ENCODE measurements around the gene PTGIS. TPM values are rescaled to one million over a fixed set of nuclear protein-coding genes. Genes with fewer than 3 reads are reported as not detected.

PTGIS gene
- total RNA-seq, 2 experiments from 2014 or later = 0.21 to 0.43 TPM

DNA sequence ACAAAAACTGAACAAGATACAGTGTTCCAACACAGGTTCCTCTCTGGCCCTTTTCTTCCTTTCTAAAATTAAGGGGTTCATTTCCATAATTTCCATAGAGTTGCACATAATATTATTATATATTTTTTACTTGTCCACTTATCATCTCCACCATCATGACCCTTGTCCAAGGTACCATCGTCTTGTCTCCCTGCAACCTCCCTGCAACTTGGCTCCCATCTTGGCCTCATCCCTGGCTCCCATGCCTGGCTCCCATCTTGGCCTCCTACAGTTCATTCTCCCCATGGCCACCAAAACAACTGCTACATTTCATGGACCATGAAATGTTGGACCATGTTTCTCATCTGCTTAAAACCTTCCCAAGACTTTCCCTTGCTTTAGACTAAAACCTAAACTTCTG is 82.4 kb downstream of the PTGIS start:
- Mint-ChIP-seq H3K27me3 (peaks cover 58% of the 10 kb centered on the region), H3K4me3 (no peak overlapping the region), H3K4me1 (peaks cover 6% of the 10 kb centered on the region), H3K27ac (no peak overlapping the region), H3K9me3 (ENCODE audit: low read depth) (peaks cover 4% of the 10 kb centered on the region), H3K36me3 (ENCODE audit: low read depth) (no peaks in the 10 kb centered on the region)
- ATAC-seq (no peak), DNase-seq (no peak)
- POLR2A ChIA-PET = no interaction called here
- CTCF ChIA-PET = interaction anchor here (0.6 to 3.3 kb wide), 4 partner anchors 21 to 150 kb away, joined by 3 to 22 read pairs (median 4); no protein-coding TSS in a partner anchor
- intact Hi-C loops (cut with DNase I, micrococcal nuclease) = loop anchor here in 1 of 2 experiments (2.0 kb wide), 1 partner anchor 49 kb away; no protein-coding TSS in a partner anchor

DNA sequence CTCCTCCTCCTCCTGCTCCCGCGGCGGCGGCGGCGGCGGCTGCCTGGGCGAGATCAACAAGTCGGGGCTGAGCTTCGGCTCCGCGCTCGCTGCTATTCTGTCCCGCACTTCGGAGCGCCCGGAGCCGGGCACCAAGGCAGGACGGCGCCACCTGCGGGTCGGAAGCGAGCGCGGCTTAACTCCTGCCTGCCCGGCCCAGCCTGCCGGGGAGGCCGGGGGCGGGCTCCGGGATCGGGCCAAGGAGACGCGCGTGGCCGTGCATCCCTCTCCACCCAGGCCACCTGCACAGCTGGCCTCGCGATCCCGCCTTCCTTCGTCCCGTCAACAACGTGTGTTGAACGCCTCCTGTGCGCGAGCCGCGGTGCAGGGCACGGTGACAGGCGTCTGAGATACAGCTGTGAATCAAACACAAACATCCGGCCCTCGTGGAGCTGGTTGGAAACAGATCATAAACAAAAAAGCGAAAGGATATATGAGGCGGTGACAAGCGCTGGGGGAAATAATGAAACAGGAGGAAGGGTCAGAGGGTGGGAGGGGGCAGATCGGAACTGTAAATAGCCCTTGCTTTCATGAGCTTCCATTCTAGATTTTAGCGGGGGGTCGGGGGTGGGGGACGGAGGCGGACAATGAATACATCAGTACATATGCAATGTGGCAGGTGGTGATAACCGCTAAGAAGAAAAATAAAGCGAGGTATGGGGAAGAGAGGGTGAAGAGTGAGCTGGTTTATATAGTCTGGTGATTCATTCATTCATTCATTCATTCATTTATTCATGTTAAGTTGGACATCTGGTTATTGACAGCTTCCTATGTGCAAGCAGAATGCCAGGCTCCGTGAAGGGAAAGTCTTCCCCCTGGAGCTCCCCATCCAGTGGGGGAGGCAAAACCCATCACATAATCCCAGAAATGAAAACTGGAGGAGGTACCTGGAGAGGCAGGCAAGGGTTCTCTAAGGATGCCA is 83.5 kb downstream of the PTGIS start:
- CTCF ChIA-PET = interaction anchor here (0.6 to 3.3 kb wide), 21 partner anchors 10 to 432 kb away, joined by 3 to 22 read pairs (median 4); no protein-coding TSS in a partner anchor
- peaks cover 53% of the 10 kb centered on the region for H3K27me3 Mint-ChIP-seq
- peak overlapping the region; percentile 14 for H3K27ac Mint-ChIP-seq
- ATAC-seq (peak; percentile 95), DNase-seq (peak; percentile 87)
- no peaks in the 10 kb centered on the region for H3K36me3 Mint-ChIP-seq (ENCODE audit: low read depth)
- POLR2A ChIA-PET = interaction anchor here (0.6 kb wide), 1 partner anchor 26 kb away, joined by 4 read pairs; no protein-coding TSS in a partner anchor
- peak overlapping the region; percentile 69 for H3K4me3 Mint-ChIP-seq
- peaks cover 6% of the 10 kb centered on the region for H3K4me1 Mint-ChIP-seq
- intact Hi-C loops (cut with DNase I, micrococcal nuclease) = loop anchor here (1.0 to 5.0 kb wide), 6 partner anchors 48 to 150 kb away; no protein-coding TSS in a partner anchor
- no peaks in the 10 kb centered on the region for H3K9me3 Mint-ChIP-seq (ENCODE audit: low read depth)

DNA sequence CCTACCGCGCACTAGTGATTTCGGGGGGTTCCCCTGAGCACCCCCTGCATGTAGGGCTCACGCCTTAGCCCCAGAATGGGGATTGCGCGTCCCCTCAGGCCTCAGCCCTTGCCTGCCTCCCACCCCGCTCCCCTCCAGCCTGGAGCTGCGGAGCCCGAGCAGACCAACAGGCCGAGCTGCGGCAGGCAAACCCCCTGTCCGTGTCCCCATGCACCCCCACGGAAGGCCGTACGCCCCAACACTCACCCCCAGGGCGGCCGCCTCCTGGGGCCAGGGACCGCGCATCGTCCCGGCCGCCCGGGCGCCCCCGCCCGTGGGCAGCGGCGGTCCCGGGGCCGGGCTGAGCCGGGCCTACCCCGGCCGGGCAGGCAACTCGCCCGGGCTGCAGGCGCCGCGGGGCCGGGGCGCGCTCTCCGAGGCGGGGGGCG is 84.2 kb downstream of the PTGIS start:
- Mint-ChIP-seq H3K36me3 (ENCODE audit: low read depth) (no peaks in the 10 kb centered on the region), H3K9me3 (ENCODE audit: low read depth) (no peaks in the 10 kb centered on the region), H3K27me3 (peaks cover 54% of the 10 kb centered on the region), H3K4me3 (no peak overlapping the region), H3K4me1 (peaks cover 6% of the 10 kb centered on the region), H3K27ac (no peak overlapping the region)
- ChIA-PET POLR2A (no interaction called here), CTCF (interaction anchor here (0.6 to 3.3 kb wide), 13 partner anchors 10 to 433 kb away, joined by 3 to 22 read pairs (median 5); no protein-coding TSS in a partner anchor)
- intact Hi-C loops (cut with DNase I, micrococcal nuclease) = loop anchor here (1.0 to 5.0 kb wide), 6 partner anchors 49 to 149 kb away; no protein-coding TSS in a partner anchor
- DNase-seq (no peak), ATAC-seq (no peak)

DNA sequence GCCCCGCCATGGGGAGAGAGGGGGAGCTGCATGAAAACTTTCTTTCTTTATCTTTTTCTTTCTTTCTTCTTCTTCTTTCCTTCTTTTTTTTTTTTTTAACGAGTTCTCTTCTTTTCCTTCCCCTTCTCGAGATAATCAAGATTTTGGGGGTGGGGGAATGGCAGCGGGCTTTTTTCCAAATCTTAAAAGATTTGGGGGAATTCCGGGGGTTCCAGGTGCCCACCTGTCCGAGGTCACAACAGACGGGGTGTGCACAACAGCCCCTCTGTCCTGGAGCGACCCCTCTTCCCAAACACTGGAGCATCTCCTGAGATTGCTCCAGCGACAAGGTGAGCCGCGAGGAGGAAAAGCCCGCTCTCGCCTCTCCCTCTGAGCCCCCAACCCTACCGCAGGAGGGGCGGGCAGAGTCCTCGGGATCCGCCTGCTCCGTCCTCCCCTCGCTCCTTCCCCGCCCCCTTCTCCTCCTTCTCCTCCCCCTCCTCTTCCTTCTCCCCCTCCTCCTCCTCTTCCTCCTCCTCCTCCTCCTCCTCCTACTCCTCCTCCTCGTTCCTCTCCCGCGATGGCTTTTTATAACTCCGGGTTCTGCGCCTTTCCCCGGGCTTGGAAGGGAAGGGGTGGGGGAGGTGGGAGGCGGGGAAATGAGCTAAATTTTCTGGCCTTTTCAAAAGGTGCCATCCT is 84.8 kb downstream of the PTGIS start:
- intact Hi-C loops (cut with DNase I, micrococcal nuclease) = loop anchor here (5.0 kb wide), 3 partner anchors 49 to 124 kb away; no protein-coding TSS in a partner anchor
- Mint-ChIP-seq H3K27me3 (peaks cover 51% of the 10 kb centered on the region), H3K9me3 (ENCODE audit: low read depth) (no peaks in the 10 kb centered on the region), H3K4me1 (peaks cover 6% of the 10 kb centered on the region), H3K4me3 (no peak overlapping the region), H3K27ac (no peak overlapping the region), H3K36me3 (ENCODE audit: low read depth) (no peaks in the 10 kb centered on the region)
- ATAC-seq (no peak), DNase-seq (no peak)
- ChIA-PET POLR2A (no interaction called here), CTCF (interaction anchor here (1.2 to 3.3 kb wide), 5 partner anchors 10 to 148 kb away, joined by 4 to 22 read pairs (median 7); no protein-coding TSS in a partner anchor)

DNA sequence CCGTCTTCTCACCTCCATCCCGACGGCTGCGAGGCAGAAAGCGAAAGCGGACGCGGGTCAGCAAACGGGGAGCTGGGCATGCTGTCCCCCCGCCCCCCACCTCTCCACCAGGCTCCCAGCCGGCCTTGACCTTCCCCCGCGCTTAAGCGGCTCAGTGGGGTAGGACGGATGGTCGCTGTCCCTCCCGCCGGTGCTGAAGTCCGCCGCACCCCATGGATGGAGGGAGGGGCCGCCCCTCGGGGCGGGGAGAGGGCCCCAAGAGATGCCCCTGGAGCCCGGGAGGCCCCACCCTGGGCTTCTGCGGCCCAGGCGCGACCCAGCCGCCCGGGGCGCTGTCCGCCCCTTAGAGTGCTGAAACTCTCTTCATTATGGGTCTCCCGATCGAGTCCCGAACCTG is 85.3 kb downstream of the PTGIS start, which contains the start of gene KCNB1:
Gene KCNB1 (minus strand): TSS at position 48 of the 397 bp plus-strand sequence. CDS start 188 bp downstream, outside the sequence.
- no peaks in the 10 kb centered on the region for H3K9me3 Mint-ChIP-seq (ENCODE audit: low read depth)
- POLR2A ChIA-PET = no interaction called here
- no peaks in the 10 kb centered on the region for H3K36me3 Mint-ChIP-seq (ENCODE audit: low read depth)
- H3K27ac Mint-ChIP-seq = no peak within 1 kb of the TSS
- H3K4me1 Mint-ChIP-seq = peaks cover 6% of the 10 kb centered on the region
- DNase-seq = peak; percentile 69
- CTCF ChIA-PET = no interaction called here
- peak; percentile 47 for ATAC-seq
- H3K27me3 Mint-ChIP-seq = peaks cover 50% of the 10 kb centered on the region
- H3K4me3 Mint-ChIP-seq = no peak within 1 kb of the TSS
- intact Hi-C loops (cut with DNase I, micrococcal nuclease) = loop anchor here (5.0 kb wide), 3 partner anchors 50 to 125 kb away; no protein-coding TSS in a partner anchor

DNA sequence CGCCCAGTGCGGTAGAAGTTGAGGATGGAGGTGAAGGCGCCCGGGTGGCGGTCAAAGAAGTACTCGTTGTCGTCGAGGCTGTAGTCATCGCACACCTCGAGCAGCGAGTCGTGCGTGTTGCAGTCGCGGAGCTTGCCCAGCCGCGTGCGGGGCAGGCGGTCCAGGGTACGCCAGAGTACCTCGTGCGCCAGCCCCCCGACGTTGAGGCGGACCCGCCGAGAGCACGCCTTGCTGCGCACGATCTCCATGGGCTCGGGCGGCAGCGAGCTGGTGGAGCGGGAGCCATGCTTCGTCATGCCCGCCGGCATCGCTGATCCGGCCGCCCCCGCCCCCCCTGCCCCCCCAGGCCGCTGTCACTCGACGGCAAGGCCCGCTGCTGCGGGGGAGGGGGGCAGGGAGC is 85.8 kb downstream of the PTGIS start:
- Mint-ChIP-seq H3K36me3 (ENCODE audit: low read depth) (no peaks in the 10 kb centered on the region), H3K4me3 (no peak overlapping the region), H3K27me3 (peaks cover 49% of the 10 kb centered on the region), H3K4me1 (peaks cover 6% of the 10 kb centered on the region), H3K9me3 (ENCODE audit: low read depth) (no peaks in the 10 kb centered on the region), H3K27ac (no peak overlapping the region)
- POLR2A ChIA-PET = no interaction called here
- ATAC-seq = no peak
- no peak for DNase-seq
- intact Hi-C loops (cut with DNase I, micrococcal nuclease) = loop anchor here (5.0 kb wide), 3 partner anchors 50 to 125 kb away; no protein-coding TSS in a partner anchor
- CTCF ChIA-PET = no interaction called here

DNA sequence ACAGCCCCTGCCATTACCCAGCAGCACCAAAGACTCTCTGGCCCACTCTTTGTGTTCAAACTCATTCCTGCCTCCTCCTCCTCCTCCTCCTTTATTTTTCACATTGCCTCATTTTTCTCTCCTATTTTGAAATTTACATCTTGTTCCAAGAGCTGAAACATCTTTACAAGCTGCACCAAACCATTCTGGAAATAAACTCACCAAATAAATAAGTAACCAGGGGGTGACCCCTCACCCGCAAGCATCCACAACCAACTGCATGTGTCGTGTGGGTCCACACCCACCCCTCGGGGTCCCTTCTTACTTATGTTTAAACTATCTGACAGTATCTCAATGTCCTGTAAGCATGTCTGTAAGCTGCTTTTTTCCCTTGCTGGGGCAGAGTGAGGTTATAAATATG is 86.8 kb downstream of the PTGIS start:
- no peak overlapping the region for H3K4me3 Mint-ChIP-seq
- intact Hi-C loops (cut with DNase I, micrococcal nuclease) = loop anchor here (5.0 kb wide), 3 partner anchors 51 to 126 kb away; no protein-coding TSS in a partner anchor
- ATAC-seq (no peak), DNase-seq (no peak)
- H3K27ac Mint-ChIP-seq = no peak overlapping the region
- H3K9me3 Mint-ChIP-seq (ENCODE audit: low read depth) = no peaks in the 10 kb centered on the region
- CTCF ChIA-PET = interaction anchor here (1.2 kb wide), 1 partner anchor 44 kb away, joined by 4 read pairs; no protein-coding TSS in a partner anchor
- no peaks in the 10 kb centered on the region for H3K36me3 Mint-ChIP-seq (ENCODE audit: low read depth)
- POLR2A ChIA-PET = no interaction called here
- peaks cover 43% of the 10 kb centered on the region for H3K27me3 Mint-ChIP-seq
- peaks cover 6% of the 10 kb centered on the region for H3K4me1 Mint-ChIP-seq

DNA sequence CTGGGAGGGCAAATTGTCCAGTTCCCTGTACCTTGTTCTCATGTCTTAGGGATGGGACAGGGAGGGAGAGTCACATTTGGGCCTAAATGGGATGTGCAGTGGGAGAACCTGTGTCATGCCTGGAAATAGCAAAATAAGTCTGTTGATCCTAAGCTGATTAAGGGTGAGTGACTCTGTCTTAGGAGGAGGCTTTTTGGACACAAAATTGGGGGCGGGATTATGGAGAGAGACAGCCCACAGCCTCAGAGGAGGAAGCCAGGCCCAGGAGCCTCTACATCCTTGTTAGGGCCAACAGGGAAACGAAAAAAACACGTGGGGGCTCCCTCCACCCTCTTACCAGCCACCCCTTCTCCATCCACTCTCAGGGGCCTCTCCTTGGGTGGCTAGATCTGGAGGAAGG is 87.7 kb downstream of the PTGIS start:
- Mint-ChIP-seq H3K4me3 (no peak overlapping the region), H3K4me1 (peaks cover 6% of the 10 kb centered on the region), H3K27me3 (peaks cover 36% of the 10 kb centered on the region), H3K36me3 (ENCODE audit: low read depth) (no peaks in the 10 kb centered on the region), H3K9me3 (ENCODE audit: low read depth) (no peaks in the 10 kb centered on the region), H3K27ac (no peak overlapping the region)
- intact Hi-C loops (cut with DNase I, micrococcal nuclease) = loop anchor here (5.0 kb wide), 3 partner anchors 52 to 127 kb away; no protein-coding TSS in a partner anchor
- DNase-seq (no peak), ATAC-seq (no peak)
- ChIA-PET CTCF (no interaction called here), POLR2A (no interaction called here)

DNA sequence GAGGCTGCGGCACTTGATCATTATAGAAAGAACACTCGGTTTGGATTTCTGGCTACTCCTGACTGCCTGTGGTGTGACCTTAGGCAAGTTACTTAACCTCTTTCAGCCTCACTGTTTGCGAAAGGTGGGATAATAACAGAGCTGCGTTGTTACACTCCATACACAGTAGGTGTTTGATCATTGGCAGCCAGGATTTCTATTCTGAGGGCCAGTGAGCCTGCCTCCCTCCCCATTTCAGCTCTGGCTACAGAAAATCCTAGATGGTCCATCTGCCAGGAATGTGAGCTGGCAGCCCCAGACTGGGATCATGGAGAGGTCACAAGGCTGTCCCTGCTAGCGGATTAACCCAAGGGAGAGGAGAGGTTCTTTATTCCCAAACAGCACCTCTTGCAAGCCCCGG is 88.2 kb downstream of the PTGIS start:
- Mint-ChIP-seq H3K9me3 (ENCODE audit: low read depth) (no peaks in the 10 kb centered on the region), H3K36me3 (ENCODE audit: low read depth) (no peaks in the 10 kb centered on the region), H3K27me3 (peaks cover 39% of the 10 kb centered on the region), H3K4me1 (peaks cover 6% of the 10 kb centered on the region), H3K4me3 (no peak overlapping the region), H3K27ac (no peak overlapping the region)
- POLR2A ChIA-PET = no interaction called here
- CTCF ChIA-PET = no interaction called here
- ATAC-seq (no peak), DNase-seq (no peak)
- intact Hi-C loops (cut with DNase I, micrococcal nuclease) = loop anchor here (5.0 kb wide), 3 partner anchors 53 to 128 kb away; no protein-coding TSS in a partner anchor

DNA sequence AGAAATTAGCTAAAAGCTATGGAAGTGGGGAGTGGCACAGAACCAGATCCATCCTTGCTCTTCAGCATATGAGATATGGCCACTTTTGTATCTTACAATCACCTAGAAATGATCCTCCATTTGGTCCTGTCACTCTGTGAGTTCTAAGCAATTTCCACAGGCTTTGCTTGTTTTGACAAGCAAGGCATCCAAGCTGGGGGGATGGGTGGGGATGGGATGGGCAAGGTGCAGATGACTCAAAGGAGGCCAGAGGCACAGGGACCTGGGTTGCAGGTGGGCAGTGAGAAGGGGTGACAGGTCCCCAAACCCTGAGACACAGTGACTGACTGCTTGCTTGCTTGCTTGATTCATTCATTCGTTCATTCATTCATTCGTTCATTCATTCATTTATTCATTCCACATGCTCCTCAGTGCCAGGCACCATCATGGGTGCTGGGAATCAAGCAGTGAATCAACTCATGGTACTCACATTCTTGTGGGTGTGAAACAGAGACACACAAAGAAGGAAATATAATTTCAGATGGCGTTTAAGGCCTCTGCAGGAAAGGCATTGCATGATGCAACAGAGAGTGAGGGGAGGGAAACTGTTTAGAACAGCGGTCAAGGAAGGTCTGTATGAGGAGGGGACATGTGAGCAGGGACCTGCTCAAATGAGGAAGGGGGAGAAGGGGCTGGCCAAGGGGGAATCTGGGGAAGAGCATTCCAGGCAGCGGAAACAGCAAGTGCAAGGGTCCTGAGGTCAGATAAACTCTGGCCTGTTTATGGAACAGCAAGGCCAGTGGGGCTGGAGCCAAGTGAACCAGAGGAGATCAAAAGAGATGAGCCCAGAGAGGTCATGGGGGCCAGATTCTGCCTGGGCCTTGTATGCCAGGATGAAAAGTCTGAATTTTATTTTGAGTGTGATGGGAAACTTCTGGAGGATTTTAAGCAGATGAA is 88.9 kb downstream of the PTGIS start:
- no peak overlapping the region for H3K27ac Mint-ChIP-seq
- peaks cover 36% of the 10 kb centered on the region for H3K27me3 Mint-ChIP-seq
- H3K4me1 Mint-ChIP-seq = no peaks in the 10 kb centered on the region
- POLR2A ChIA-PET = no interaction called here
- no peak for ATAC-seq
- H3K36me3 Mint-ChIP-seq (ENCODE audit: low read depth) = no peaks in the 10 kb centered on the region
- DNase-seq = no peak
- H3K9me3 Mint-ChIP-seq (ENCODE audit: low read depth) = no peaks in the 10 kb centered on the region
- H3K4me3 Mint-ChIP-seq = no peak overlapping the region
- CTCF ChIA-PET = no interaction called here
- intact Hi-C loops (cut with DNase I, micrococcal nuclease) = no loop called here

Measured in activated CD4-positive, alpha-beta T cell treated with anti-CD3 and anti-CD28 coated beads for 36 hours (primary cell).